GM23338 (cell line): Measurements from ENCODE around the gene TMEM135.

ENCODE experiments used
- EZH2phosphoT487 ChIP-seq: fragments of 200-600 bp; sonication (generic); IDR thresholded peaks from one replicate; pipeline ENCODE4 v1.8.1; 2018; ENCODE audit warnings: antibody characterized with exemption; ENCODE audit not compliant: unreplicated experiment
- ZNF331 ChIP-seq: fragments of 250-450 bp; sonication (Bioruptor Pico); IDR thresholded peaks from 2 replicates; pipeline ENCODE4 v1.5.0; 2020; ENCODE audit warnings: low read depth, mild to moderate bottlenecking, moderate library complexity
- TF ChIP-seq, protein P1 (sequence below), 2 experiments: fragments of 200-600 bp in 1 of 2; sonication (generic) in 1 of 2; conservative IDR thresholded peaks; 2 replicates each; pipeline versions ENCODE4 v1.5.1 to v1.6.1; 2016 to 2017; ENCODE audit warnings: antibody characterized with exemption in 2 of 2, low read depth in 2 of 2, mild to moderate bottlenecking in 2 of 2, moderate library complexity in 1 of 2

GRCh38 chr11:87251560-87251959 is 213.8 kb downstream of the TMEM135 start:
- TF ChIP-seq EZH2phosphoT487 (no peak), ZNF331 (CRISPR knock-in tag) (no peak)
- TF ChIP-seq, protein P1, sequence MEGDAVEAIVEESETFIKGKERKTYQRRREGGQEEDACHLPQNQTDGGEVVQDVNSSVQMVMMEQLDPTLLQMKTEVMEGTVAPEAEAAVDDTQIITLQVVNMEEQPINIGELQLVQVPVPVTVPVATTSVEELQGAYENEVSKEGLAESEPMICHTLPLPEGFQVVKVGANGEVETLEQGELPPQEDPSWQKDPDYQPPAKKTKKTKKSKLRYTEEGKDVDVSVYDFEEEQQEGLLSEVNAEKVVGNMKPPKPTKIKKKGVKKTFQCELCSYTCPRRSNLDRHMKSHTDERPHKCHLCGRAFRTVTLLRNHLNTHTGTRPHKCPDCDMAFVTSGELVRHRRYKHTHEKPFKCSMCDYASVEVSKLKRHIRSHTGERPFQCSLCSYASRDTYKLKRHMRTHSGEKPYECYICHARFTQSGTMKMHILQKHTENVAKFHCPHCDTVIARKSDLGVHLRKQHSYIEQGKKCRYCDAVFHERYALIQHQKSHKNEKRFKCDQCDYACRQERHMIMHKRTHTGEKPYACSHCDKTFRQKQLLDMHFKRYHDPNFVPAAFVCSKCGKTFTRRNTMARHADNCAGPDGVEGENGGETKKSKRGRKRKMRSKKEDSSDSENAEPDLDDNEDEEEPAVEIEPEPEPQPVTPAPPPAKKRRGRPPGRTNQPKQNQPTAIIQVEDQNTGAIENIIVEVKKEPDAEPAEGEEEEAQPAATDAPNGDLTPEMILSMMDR (conservative IDR thresholded peaks at IDR 0.05; ENCODE audit: low read depth in 2 of 2): no peak
